Urothelium cell line (cell line): ENCODE results near the gene HCLS1.

ENCODE experiments used
- DNase-seq: peaks from one replicate; pipeline ENCODE4 v3.0.0; 2011; ENCODE audit warnings: low spot score, mixed read lengths
- FAIRE-seq: peaks from 2 replicates; lab custom pipeline; 2011; peaks lifted over from hg19 to GRCh38; lab: Jason Lieb, UNC

HCLS1 gene

GRCh38 chr3:121658716-121659435 lies 1.8 kb downstream of the HCLS1 start:
- DNase-seq (no peak), FAIRE-seq (no peak)

GRCh38 chr3:121654493-121655385 lies 6.0 kb downstream of the HCLS1 start:
- DNase-seq (no peak), FAIRE-seq (no peak)

- DNase-seq (no peak), FAIRE-seq (no peak)
Observed at GRCh38 chr3:121651684-121652083, 9.0 kb downstream of the HCLS1 start.

- FAIRE-seq (no peak), DNase-seq (no peak)
Observed at GRCh38 chr3:121649645-121650044, 11.1 kb downstream of the HCLS1 start.

GRCh38 chr3:121648219-121648958 lies 12.3 kb downstream of the HCLS1 start:
- FAIRE-seq (no peak), DNase-seq (no peak)

GRCh38 chr3:121645054-121645453 lies 15.6 kb downstream of the HCLS1 start:
- DNase-seq: no peak
- FAIRE-seq: no peak

- FAIRE-seq: no peak
- DNase-seq: no peak
Observed at GRCh38 chr3:121642601-121643314, 17.9 kb downstream of the HCLS1 start.

- no peak for DNase-seq
- no peak for FAIRE-seq
Observed at GRCh38 chr3:121641127-121641526, 19.6 kb downstream of the HCLS1 start.

- FAIRE-seq (no peak), DNase-seq (no peak)
Observed at GRCh38 chr3:121637922-121638321, 22.8 kb downstream of the HCLS1 start.

- FAIRE-seq (no peak), DNase-seq (no peak)
Observed at GRCh38 chr3:121630355-121630754, 30.3 kb downstream of the HCLS1 start.

- DNase-seq (no peak), FAIRE-seq (no peak)
Observed at GRCh38 chr3:121629601-121630000, 31.1 kb downstream of the HCLS1 start.

- FAIRE-seq (no peak), DNase-seq (no peak)
Observed at GRCh38 chr3:121627622-121628021, 33.1 kb downstream of the HCLS1 start.

GRCh38 chr3:121627211-121627610 lies 33.5 kb downstream of the HCLS1 start:
- FAIRE-seq: no peak
- DNase-seq: no peak

- FAIRE-seq (no peak), DNase-seq (no peak)
Observed at GRCh38 chr3:121626495-121626894, 34.2 kb downstream of the HCLS1 start.

GRCh38 chr3:121624147-121624899 lies 36.4 kb downstream of the HCLS1 start:
- DNase-seq: no peak
- FAIRE-seq: no peak

- DNase-seq (no peak), FAIRE-seq (no peak)
Observed at GRCh38 chr3:121621491-121621890, 39.2 kb downstream of the HCLS1 start.

- FAIRE-seq (no peak), DNase-seq (no peak)
Observed at GRCh38 chr3:121619691-121620090, 41.0 kb downstream of the HCLS1 start.

GRCh38 chr3:121606106-121606505 lies 54.6 kb downstream of the HCLS1 start:
- DNase-seq: no peak
- FAIRE-seq: no peak

GRCh38 chr3:121604759-121605158 lies 55.9 kb downstream of the HCLS1 start:
- no peak for FAIRE-seq
- no peak for DNase-seq

- DNase-seq (no peak), FAIRE-seq (no peak)
Observed at GRCh38 chr3:121601212-121601812, 59.4 kb downstream of the HCLS1 start.
